A673 (cell line): ENCODE data around the gene MRGPRF. TPM values are rescaled to one million over a fixed set of nuclear protein-coding genes. Genes with fewer than 3 reads are reported as not detected.

Experiments
- BruUV-seq: library from RNA; stranded (reverse); fragments of 400-500 nt; replicated peaks from 2 replicates; lab custom pipeline; 2021; lab: Mats Ljungman, UMichigan
- CTCF ChIA-PET: fragments of 300-600 bp; sonication (Branson Sonifier 250); formaldehyde crosslinking; loops from one replicate; lab custom pipeline; 2022; ENCODE audit warnings: antibody characterized with exemption; lab: Charles Lee
- POLR2A ChIA-PET: fragments of 300-600 bp; sonication (Branson Sonifier 250); formaldehyde crosslinking; loops from one replicate; lab custom pipeline; 2022; ENCODE audit warnings: antibody characterized with exemption; ENCODE audit not compliant: low non-redundant PET; lab: Charles Lee
- DNase-seq: peaks from one replicate; pipeline ENCODE4 v3.0.0-alpha.2; 2015; ENCODE audit warnings: low spot score
- H3K27ac ChIP-seq: fragments of 200-600 bp; sonication (generic); 2 replicates; pipeline ENCODE4 v1.5.1; 2016; ENCODE audit warnings: mixed run types, low read depth, mild to moderate bottlenecking, mixed read lengths, antibody characterized with exemption, low read length; ENCODE audit not compliant: poor library complexity, severe bottlenecking
- H3K27me3 ChIP-seq: fragments of 200-600 bp; sonication (generic); replicated peaks from 2 replicates; pipeline ENCODE4 v1.6.1; 2017; ENCODE audit warnings: mixed run types, low read depth, mild to moderate bottlenecking, mixed read lengths, antibody characterized with exemption, low read length; ENCODE audit not compliant: insufficient read depth, poor library complexity
- H3K36me3 ChIP-seq: fragments of 200-600 bp; sonication (generic); 2 replicates; pipeline ENCODE4 v1.6.1; 2016; ENCODE audit warnings: mixed run types, mild to moderate bottlenecking, mixed read lengths, antibody characterized with exemption, low read length; ENCODE audit not compliant: insufficient read depth, poor library complexity, severe bottlenecking
- H3K4me1 ChIP-seq: fragments of 200-600 bp; sonication (generic); 2 replicates; pipeline ENCODE4 v1.6.1; 2017; ENCODE audit warnings: mixed run types, mild to moderate bottlenecking, mixed read lengths, antibody characterized with exemption, low read length; ENCODE audit not compliant: insufficient read depth, poor library complexity, severe bottlenecking
- H3K4me3 ChIP-seq: fragments of 200-600 bp; sonication (generic); 2 replicates; pipeline ENCODE4 v1.5.1; 2016; ENCODE audit warnings: low read depth, mixed run types, mild to moderate bottlenecking, mixed read lengths, low read length; ENCODE audit not compliant: poor library complexity, severe bottlenecking
- H3K9me3 ChIP-seq: fragments of 200-600 bp; sonication (generic); 2 replicates; pipeline ENCODE4 v1.6.1; 2016; ENCODE audit warnings: mixed run types, low read depth, mild to moderate bottlenecking, mixed read lengths, antibody characterized with exemption, low read length; ENCODE audit not compliant: poor library complexity, severe bottlenecking
- CTCF ChIP-seq: fragments of 300-800, 200-600 bp; sonication (generic); conservative IDR thresholded peaks from 2 replicates; pipeline ENCODE4 v1.5.1; 2017; ENCODE audit warnings: low read depth, mild to moderate bottlenecking, antibody characterized with exemption, low read length, moderate library complexity, mixed read lengths
- EZH2 ChIP-seq: fragments of 200-600 bp; sonication (generic); IDR thresholded peaks from 2 replicates; pipeline ENCODE4 v1.6.1; 2017; ENCODE audit warnings: borderline replicate concordance, low read depth, mild to moderate bottlenecking, mixed read lengths, antibody characterized with exemption, low read length; ENCODE audit not compliant: poor library complexity, severe bottlenecking
- intact Hi-C: fragments of 100-400 bp; cut with micrococcal nuclease; formaldehyde crosslinking; loops from one replicate; pipeline ENCODE4 v1.10.0; 2022; ENCODE audit not compliant: unreplicated experiment
- total RNA-seq: library from RNA; stranded (reverse); gene quantifications from 2 replicates; pipeline ENCODE4 v1.2.3, GENCODE V29; 2021

The MRGPRF gene
- total RNA-seq, 1 experiment from 2014 or later, result 9.3 TPM

GRCh38 chr11:69002570-69003231 lies 10.3 kb downstream of the MRGPRF start:
- Histone ChIP-seq H3K27me3 (no peaks in the 10 kb centered on the region), H3K4me1 (peaks cover 3% of the 10 kb centered on the region), H3K4me3 (no peak overlapping the region), H3K36me3 (no peaks in the 10 kb centered on the region), H3K27ac (no peak overlapping the region), H3K9me3 (no peaks in the 10 kb centered on the region)
- BruUV-seq, result no TSS peak
- intact Hi-C loops, result no loop called here
- TF ChIP-seq CTCF (no peak), EZH2 (no peak)
- no peak for DNase-seq
- ChIA-PET CTCF (no interaction called here), POLR2A (no interaction called here)

DNA sequence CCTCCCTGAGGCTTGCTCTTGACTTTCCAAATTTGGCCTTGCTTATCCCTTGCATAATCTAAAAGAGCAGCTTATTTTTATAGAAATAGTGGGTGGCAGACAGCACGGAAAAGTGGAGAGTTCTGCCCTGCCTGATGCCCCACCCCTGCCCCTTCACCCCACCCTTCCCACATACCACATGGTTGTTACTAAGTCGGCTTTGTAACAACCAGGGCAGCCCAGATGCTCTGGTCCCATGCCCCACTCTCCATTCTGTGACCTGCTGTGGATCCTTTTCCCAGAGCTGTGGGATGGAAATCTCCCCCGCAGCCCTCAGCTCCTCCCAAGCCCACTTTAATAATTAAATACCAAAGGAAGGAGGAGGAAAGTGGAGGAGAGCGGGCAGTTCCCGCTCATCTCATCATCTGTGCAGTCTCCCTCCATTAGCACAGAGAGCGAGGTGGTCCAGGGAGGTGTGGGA lies 10.9 kb downstream of the MRGPRF start:
- no peaks in the 10 kb centered on the region for H3K9me3 ChIP-seq
- H3K4me3 ChIP-seq, result no peak overlapping the region
- POLR2A ChIA-PET, result no interaction called here
- H3K27ac ChIP-seq, result no peak overlapping the region
- no peak for DNase-seq
- H3K36me3 ChIP-seq, result no peaks in the 10 kb centered on the region
- H3K27me3 ChIP-seq, result no peaks in the 10 kb centered on the region
- intact Hi-C loops, result no loop called here
- peaks cover 3% of the 10 kb centered on the region for H3K4me1 ChIP-seq
- TF ChIP-seq CTCF (no peak), EZH2 (no peak)
- CTCF ChIA-PET, result no interaction called here
- no TSS peak for BruUV-seq

DNA sequence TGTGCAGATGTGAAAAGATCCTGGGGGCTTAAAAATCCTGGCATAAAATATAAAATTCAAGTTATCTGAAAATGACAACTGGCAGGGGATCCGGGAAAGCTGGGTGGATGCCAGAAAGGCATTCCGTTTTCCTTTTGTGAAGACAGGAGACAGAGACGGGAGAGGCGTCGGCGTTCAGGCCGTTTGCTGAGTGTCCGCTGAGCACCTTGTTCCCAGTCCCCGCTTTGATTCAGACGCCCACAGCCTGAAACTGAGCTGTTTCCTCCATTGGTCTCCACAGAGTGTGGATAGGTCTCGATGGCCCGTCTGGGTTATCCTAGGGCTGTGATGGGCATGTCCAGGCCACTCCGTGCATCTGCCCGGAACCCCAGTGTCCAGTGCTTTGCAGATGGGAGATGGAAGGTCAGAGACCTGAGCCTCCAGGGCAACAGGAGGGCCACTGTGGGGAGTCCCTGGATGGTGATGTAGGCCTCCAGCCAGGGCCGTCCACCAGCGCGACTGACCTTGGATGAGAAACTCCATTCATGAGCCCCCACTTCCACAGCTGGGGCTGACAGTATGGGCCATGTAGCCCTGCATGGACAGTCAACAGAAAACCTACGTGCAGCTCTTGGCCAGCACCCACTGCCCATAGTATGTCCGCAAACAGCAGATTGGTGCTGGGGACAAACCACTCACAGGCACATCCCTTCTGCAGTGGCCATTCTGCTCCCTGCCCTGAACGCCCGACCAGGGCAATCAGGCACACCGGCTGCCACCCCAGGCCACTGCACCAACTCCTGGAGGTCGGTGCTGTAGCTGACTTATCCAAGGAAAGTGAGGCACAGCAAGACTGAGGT lies 11.6 kb downstream of the MRGPRF start:
- ChIA-PET POLR2A (no interaction called here), CTCF (no interaction called here)
- H3K9me3 ChIP-seq, result no peaks in the 10 kb centered on the region
- TF ChIP-seq CTCF (no peak), EZH2 (no peak)
- BruUV-seq, result no TSS peak
- H3K4me1 ChIP-seq, result peaks cover 3% of the 10 kb centered on the region
- DNase-seq, result no peak
- H3K4me3 ChIP-seq, result no peak overlapping the region
- H3K27ac ChIP-seq, result no peak overlapping the region
- intact Hi-C loops, result no loop called here
- H3K27me3 ChIP-seq, result no peaks in the 10 kb centered on the region
- H3K36me3 ChIP-seq, result no peaks in the 10 kb centered on the region
